AG08396 (cell line): ENCODE data around the gene SDK1.

Experiments used
- DNase-seq: peaks from one replicate; pipeline ENCODE4 v3.0.0; 2012; ENCODE audit warnings: low spot score, mixed read lengths

Gene SDK1

GRCh38 chr7:4157651-4158050 lies 856.6 kb downstream of the SDK1 start:
- DNase-seq = no peak

GRCh38 chr7:4158441-4159153 lies 857.5 kb downstream of the SDK1 start:
- DNase-seq = no peak

GRCh38 chr7:4159154-4159501 lies 858.1 kb downstream of the SDK1 start:
- no peak for DNase-seq

GRCh38 chr7:4159761-4160554 lies 858.9 kb downstream of the SDK1 start:
- DNase-seq = no peak

- DNase-seq = no peak
These were observed 862.0 kb downstream of the SDK1 start for GRCh38 chr7:4162884-4163564.

DNA sequence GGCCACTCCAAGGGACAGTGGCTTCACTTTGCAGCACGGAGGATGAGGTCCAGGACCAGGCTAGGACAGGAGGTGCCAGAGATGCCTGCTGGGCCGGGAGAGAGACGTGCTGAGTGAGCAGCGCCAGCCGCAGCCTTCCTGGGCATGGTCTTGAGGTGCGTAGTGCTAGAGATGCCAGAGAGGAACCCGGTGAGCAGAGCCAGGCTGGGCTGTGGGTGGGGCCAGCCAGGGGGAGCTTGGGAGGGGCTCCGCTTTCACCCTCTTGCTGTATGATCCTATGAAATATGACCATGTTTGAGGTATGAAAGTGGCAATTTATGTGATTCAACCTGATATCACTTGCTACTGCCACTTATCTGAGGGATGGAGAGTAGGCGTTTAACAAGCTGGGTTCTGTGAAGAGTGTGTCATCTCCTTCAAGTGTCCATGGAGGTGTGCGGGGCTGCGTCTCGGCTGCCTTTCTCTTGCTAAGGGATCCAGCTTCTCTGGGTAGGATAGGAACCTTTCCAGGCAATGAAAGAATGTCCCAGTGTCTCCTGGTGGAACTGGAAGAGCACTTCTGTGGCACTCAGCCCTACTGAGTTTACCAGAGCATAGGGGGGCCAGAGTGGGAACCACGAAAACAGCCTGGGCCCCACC lies 862.6 kb downstream of the SDK1 start:
- no peak for DNase-seq

GRCh38 chr7:4164556-4164955 lies 863.5 kb downstream of the SDK1 start:
- no peak for DNase-seq

DNA sequence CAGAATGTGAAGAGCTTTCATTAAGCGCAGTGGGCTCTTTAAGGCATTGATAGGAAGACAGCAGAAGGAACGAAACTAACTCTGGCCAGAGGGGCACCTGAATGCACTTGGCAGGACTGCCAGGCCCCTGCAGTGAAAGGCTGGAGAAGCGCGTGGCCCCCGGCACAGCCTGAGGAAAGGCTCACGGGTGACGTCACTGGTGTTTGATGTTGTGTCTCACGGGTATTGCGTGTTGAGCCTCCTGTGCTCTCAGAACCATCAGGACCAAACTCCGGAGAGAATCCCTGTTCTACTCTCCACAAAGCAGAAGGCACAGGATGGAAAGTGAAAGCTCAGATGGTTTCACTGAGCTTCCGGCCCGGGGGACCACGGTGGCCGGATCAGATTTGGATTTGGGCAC lies 865.3 kb downstream of the SDK1 start:
- no peak for DNase-seq

DNA sequence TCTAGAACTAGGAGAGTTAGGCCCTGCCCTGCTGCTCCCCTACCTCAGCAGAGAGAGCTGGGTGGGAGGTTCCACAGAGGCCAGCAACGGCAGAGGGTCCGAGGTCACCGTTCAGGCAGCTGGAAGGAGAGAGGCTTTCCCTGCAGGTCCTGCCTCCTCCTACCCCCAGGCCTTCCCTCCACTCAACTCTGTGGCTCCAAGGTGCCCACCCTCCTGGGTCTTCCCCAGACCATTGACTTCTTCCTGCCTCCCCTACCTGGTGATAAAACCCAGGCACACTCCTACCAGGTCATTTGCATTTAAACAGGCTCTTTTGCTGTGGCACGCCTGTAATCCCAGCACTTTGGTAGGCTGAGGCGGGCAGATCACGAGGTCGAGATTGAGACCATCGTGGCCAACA lies 865.8 kb downstream of the SDK1 start:
- DNase-seq = no peak

GRCh38 chr7:4167385-4167910 lies 866.4 kb downstream of the SDK1 start:
- no peak for DNase-seq

DNA sequence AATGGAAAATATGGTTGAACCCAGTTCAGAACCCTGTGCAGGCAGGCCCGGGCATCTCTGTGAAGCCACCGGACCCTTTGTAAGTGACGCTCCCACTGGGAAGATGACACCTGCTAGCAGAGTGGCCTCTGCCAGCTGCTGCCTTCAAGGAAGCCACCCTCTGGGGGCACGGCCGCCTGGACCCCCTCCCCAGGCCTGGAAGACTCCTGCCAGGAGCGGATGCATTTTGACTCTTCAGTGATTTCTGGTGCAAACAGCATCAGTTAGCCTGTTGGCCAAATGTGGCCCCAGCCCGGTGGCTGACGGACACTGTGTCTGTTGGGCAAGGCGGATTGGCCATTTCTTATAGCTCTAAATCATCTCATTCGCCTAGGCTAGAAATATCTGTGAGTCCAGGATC lies 867.0 kb downstream of the SDK1 start:
- DNase-seq = no peak

DNA sequence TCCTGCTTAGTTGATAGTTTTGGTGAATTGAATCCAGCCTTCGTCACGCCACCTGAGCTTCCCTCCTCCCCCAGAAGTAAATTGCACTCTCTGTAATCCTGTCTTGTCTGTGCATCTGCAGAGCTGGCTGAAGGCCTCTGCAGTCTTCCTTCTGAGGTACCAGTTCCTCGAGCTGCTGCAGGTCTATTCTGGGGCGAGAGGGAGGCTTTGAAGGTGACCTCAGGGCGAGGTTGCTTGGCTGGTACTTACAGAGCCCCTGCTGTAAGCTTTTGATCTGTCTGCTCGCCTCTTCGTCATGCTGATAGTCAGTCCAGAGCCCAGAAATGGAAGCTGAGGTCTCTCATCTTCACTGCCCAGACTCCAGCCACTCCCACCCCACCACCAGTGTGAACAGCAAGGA lies 867.5 kb downstream of the SDK1 start:
- DNase-seq = no peak

DNA sequence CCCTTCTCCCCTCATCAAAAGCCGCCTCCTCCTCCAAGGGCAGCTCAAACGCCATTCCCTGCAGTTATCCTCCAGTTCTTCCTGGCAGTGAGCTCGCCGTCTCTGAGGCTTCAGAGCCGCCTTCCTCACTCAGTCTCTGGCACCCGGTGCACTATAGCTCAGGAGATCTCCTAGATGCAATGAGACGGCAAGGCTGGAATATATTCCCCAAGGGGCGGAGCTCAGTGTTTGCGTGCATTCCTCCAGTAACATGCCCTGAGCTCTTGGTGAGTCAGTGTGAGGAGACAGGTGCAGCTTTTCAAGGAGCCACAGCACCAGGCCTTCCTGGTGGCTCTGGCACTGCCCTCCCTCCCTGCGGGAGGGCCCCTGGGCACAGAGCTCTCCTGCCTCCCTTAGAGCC lies 868.4 kb downstream of the SDK1 start:
- DNase-seq = no peak

- DNase-seq = no peak
These were observed 870.1 kb downstream of the SDK1 start for GRCh38 chr7:4170997-4171786.

GRCh38 chr7:4172883-4173282 lies 871.8 kb downstream of the SDK1 start:
- DNase-seq = no peak

- DNase-seq = no peak
These were observed 872.6 kb downstream of the SDK1 start for GRCh38 chr7:4173615-4174014.

DNA sequence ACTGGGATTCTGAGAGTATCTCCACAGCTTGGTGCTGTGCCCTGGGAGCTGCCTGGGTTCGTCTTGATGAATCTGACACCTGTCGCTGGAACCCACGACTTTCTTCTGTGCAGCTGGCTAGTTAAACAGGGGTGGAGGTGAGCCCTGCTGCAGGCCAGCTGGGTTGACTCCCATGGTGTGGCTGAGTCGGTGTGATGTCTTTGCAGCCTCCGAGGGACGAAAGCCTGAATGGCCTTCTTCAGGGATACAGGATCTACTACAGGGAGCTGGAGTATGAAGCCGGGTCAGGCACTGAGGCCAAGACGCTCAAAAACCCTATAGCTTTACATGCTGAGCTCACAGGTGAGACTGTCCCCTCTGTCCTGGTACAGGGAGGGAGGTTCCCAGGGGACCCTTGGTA lies 873.0 kb downstream of the SDK1 start:
- DNase-seq = no peak

- no peak for DNase-seq
These were observed 873.4 kb downstream of the SDK1 start for GRCh38 chr7:4174451-4174850.

- no peak for DNase-seq
These were observed 873.8 kb downstream of the SDK1 start for GRCh38 chr7:4174884-4175283.

- DNase-seq = no peak
These were observed 874.4 kb downstream of the SDK1 start for GRCh38 chr7:4175346-4175973.

DNA sequence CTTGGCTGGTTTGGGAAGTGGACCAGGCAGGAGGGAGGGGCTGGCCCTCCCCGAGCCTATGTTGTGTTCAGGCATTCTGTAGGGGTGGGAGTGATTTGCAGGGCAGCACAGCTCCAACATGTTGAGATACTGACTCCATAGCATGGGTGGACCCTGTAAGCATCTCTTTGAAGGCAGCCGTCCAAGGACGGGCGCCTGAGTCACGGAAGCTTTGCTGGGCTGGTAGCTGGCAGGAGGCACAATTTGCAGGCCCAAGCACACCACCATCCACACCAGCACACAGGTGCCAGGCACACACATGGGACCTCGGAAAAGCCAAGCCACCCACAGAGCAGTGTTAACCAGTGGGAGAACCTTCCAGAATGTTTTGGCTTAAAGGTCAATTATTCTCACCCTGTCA lies 875.9 kb downstream of the SDK1 start:
- no peak for DNase-seq
